ENCODE measurements around the gene MRPL22. TPM values are rescaled to one million over a fixed set of nuclear protein-coding genes. Genes with fewer than 3 reads are reported as not detected.

Gene MRPL22
- total and polyA plus RNA-seq, 2 of the 4 experiments (the other 2 are of a cell fraction), result 13.3 to 58.0 TPM

DNA sequence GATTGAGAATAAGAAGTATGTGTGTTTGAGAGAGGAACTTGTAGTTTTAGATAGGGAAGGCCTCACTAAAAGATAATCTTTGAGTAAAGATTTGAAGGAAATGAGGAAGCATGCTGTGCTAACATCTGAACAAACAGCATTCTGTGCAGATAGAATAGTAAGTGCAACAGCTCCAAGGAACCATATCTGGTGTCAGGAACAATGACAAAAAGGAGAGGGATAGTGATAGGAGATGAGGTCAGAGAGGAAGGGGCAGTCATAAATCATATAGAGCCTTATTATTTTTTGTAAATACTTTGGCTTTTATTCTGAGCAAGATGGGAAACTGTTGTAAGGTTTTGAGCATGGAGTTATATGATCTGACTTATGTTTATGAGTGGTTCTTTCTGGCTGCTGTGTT is 3.8 kb downstream of the MRPL22 start:
- Histone ChIP-seq H3K4me2 (ENCODE audit: low read depth, low read length) (no peak overlapping the region), H2AK5ac (ENCODE audit: low read depth, low read length) (no peak overlapping the region), H3K14ac (replicated peaks; ENCODE audit: low read depth, low read length) (no peak overlapping the region), H3K56ac (ENCODE audit: extremely low read depth, insufficient read depth, low read length) (no peak overlapping the region), H2BK15ac (ENCODE audit: low read depth, low read length) (no peak overlapping the region), H3K27ac (ENCODE audit: insufficient read depth, low read length) (no peak overlapping the region), H3K36me3 (ENCODE audit: control insufficient read depth, insufficient read depth, low read length) (peaks cover 2% of the 10 kb centered on the region; the same call in 1 of the 2 replicates), H4K5ac (ENCODE audit: low read depth, low read length) (no peak overlapping the region), H3K9me1 (ENCODE audit: insufficient read depth, low read length) (no peaks in the 10 kb centered on the region), H3K9me3 (ENCODE audit: control insufficient read depth, insufficient read depth, low read length) (no peaks in the 10 kb centered on the region), H4K8ac (ENCODE audit: low read depth in 2 of 2, low read length in 2 of 2) (no peak overlapping the region), H2BK20ac (ENCODE audit: low read depth, low read length) (no peak overlapping the region), H2AK9ac (replicated peaks; ENCODE audit: low read depth, low read length, poor library complexity) (no peak overlapping the region), H3K23ac (ENCODE audit: low read depth, low read length) (no peak overlapping the region), H3K4me3 (ENCODE audit: insufficient read depth, low read depth, low read length) (no peak overlapping the region), H3K4ac (ENCODE audit: low read depth, low read length) (no peak overlapping the region), H3K79me1 (ENCODE audit: low read depth in 1 of 2, low read length in 2 of 2) (peaks cover 21 to 26% of the 10 kb centered on the region in 2 experiments), H3K9ac (ENCODE audit: low read depth, low read length) (no peak overlapping the region), H3K27me3 (ENCODE audit: control insufficient read depth, insufficient read depth, low read length) (no peaks in the 10 kb centered on the region), H4K20me1 (ENCODE audit: insufficient read depth, low read length) (peaks cover 4% of the 10 kb centered on the region; the same call in 1 of the 2 replicates), H4K91ac (ENCODE audit: insufficient read depth, low read depth, low read length) (no peak overlapping the region), H3K4me1 (ENCODE audit: control insufficient read depth, insufficient read depth, low read length) (no peaks in the 10 kb centered on the region; the same call in 1 of the 2 replicates), H3K18ac (ENCODE audit: low read depth, low read length) (no peak overlapping the region), H2AFZ (replicated peaks; ENCODE audit: low read length, poor library complexity) (no peak overlapping the region), H2BK5ac (ENCODE audit: low read depth, low read length, poor library complexity, severe bottlenecking) (no peak overlapping the region), H2BK120ac (ENCODE audit: low read depth, low read length) (no peak overlapping the region)
- no peak for ATAC-seq (ENCODE audit: low read depth)
- DNase-seq, result no peak
- BruUV-seq (replicated peaks), result no TSS peak
- POLR2A ChIA-PET (ENCODE audit: unreplicated experiment), result no interaction called here
- in situ Hi-C loops (cut with MboI; ENCODE audit: low sequenced_read_pairs) (no loop called here), intact Hi-C loops (cut with micrococcal nuclease) (loop anchor here (2.0 to 10.0 kb wide), 2 partner anchors 60 to 1880 kb away; no protein-coding TSS in a partner anchor), dilution Hi-C loops (cut with HindIII; ENCODE audit: low sequenced_read_pairs, unreplicated experiment) (no loop called here)
- TF ChIP-seq SMC3 (IDR thresholded peaks at IDR 0.05; ENCODE audit: low read depth, low read length), result no peak
- TF ChIP-seq NFE2L2 (IDR thresholded peaks at IDR 0.05; ENCODE audit: low read depth, low read length), result no peak
- no peak for TF ChIP-seq MAZ (IDR thresholded peaks at IDR 0.05; ENCODE audit: borderline replicate concordance, low read depth, low read length)
- no peak for TF ChIP-seq FOS (IDR thresholded peaks at IDR 0.05; ENCODE audit: low read depth, low read length)
- TF ChIP-seq CEBPB (IDR thresholded peaks at IDR 0.05; ENCODE audit: low read depth, low read length), result no peak
- no peak for TF ChIP-seq MAFK (IDR thresholded peaks at IDR 0.05; ENCODE audit: low read depth, low read length)
- no peak for TF ChIP-seq RCOR1 (IDR thresholded peaks at IDR 0.05; ENCODE audit: insufficient replicate concordance, low read length)
- TF ChIP-seq RAD21 (IDR thresholded peaks at IDR 0.05; ENCODE audit: low read length), result no peak
- no peak for TF ChIP-seq BHLHE40 (IDR thresholded peaks at IDR 0.05; ENCODE audit: low read depth, low read length)
- CTCF ChIA-PET, result interaction anchor here (1.1 to 2.2 kb wide), 2 partner anchors 17 to 28 kb away, joined by 3 to 9 read pairs; no protein-coding TSS in a partner anchor
